Effector memory CD4-positive, alpha-beta T cell (primary cell): ENCODE data around the gene POLR2E.

Experiments used
- DNase-seq, 3 donors: peaks; one replicate each; pipeline ENCODE4 v3.0.0-alpha.2; 2020
- H3K27ac ChIP-seq: 2 replicates; pipeline ENCODE4 v1.7.0; 2013; ENCODE audit warnings: mild to moderate bottlenecking, low read length, moderate library complexity; ENCODE audit not compliant: insufficient read depth, poor library complexity, severe bottlenecking
- H3K27me3 ChIP-seq: replicated peaks from 2 replicates; pipeline ENCODE4 v1.7.0; 2013; ENCODE audit warnings: mild to moderate bottlenecking, low read length; ENCODE audit not compliant: insufficient read depth, control insufficient read depth, poor library complexity, severe bottlenecking
- H3K36me3 ChIP-seq: 2 replicates; pipeline ENCODE4 v1.7.0; 2013; ENCODE audit warnings: mild to moderate bottlenecking, low read length, moderate library complexity; ENCODE audit not compliant: control insufficient read depth, insufficient read depth
- H3K4me1 ChIP-seq: 2 replicates; pipeline ENCODE4 v1.7.0; 2013; ENCODE audit warnings: low read length, mild to moderate bottlenecking; ENCODE audit not compliant: control insufficient read depth, insufficient read depth, poor library complexity, severe bottlenecking
- H3K4me3 ChIP-seq: 2 replicates; pipeline ENCODE4 v1.7.0; 2013; ENCODE audit warnings: low read length, low read depth, mild to moderate bottlenecking; ENCODE audit not compliant: insufficient read depth, poor library complexity, severe bottlenecking
- H3K9me3 ChIP-seq: 2 replicates; pipeline ENCODE4 v1.7.0; 2013; ENCODE audit warnings: mild to moderate bottlenecking, low read length, moderate library complexity; ENCODE audit not compliant: control insufficient read depth

Gene POLR2E

GRCh38 chr19:1093811-1094553, 1.2 kb downstream of the POLR2E start:
- Histone ChIP-seq H3K27me3 (no peaks in the 10 kb centered on the region), H3K36me3 (peaks cover 26% of the 10 kb centered on the region), H3K27ac (peak overlapping the region; percentile 90), H3K4me3 (peak overlapping the region; percentile 88), H3K9me3 (no peaks in the 10 kb centered on the region), H3K4me1 (peaks cover 27% of the 10 kb centered on the region)
- DNase-seq, result no peak

GRCh38 chr19:1093330-1093729, 1.8 kb downstream of the POLR2E start:
- no peak overlapping the region for H3K27ac ChIP-seq
- no peaks in the 10 kb centered on the region for H3K27me3 ChIP-seq
- H3K36me3 ChIP-seq, result peaks cover 26% of the 10 kb centered on the region
- DNase-seq, result no peak
- no peak overlapping the region for H3K4me3 ChIP-seq
- H3K9me3 ChIP-seq, result no peaks in the 10 kb centered on the region
- H3K4me1 ChIP-seq, result peaks cover 33% of the 10 kb centered on the region

DNA sequence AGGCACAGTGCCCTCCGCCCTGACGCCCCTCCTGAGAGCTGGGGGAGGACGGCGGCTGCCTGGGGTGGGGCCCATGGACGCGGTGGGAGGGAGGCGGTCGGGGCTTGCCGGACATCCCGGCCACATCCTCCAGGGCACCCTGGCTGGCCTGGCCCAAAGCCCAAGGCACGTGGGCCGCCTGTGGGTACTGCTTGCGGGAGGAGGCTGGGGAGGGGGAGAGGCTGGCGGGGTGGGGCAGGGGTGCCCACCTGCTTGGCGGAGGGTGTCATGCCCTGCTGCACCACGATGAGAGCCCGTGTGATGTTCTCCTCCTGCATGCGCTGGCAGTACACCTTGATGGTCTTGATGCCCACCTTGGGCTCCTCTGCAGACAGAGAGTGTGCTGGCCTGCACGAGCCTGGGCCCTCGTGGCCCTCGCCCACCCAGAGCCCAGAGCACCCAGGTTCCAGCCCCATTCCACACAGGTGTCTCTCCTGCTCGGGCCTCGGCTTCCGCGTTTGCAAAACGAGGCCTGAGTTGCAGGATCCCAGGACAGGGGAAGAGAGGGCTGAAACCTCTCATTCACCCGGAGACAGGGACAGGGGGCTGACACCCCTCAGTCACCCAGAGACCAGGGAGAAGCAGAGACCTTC, 3.5 kb downstream of the POLR2E start:
- no peak for DNase-seq
- peaks cover 50% of the 10 kb centered on the region for H3K4me1 ChIP-seq
- H3K4me3 ChIP-seq, result no peak overlapping the region
- H3K36me3 ChIP-seq, result peaks cover 28% of the 10 kb centered on the region
- H3K9me3 ChIP-seq, result no peaks in the 10 kb centered on the region
- no peaks in the 10 kb centered on the region for H3K27me3 ChIP-seq
- no peak overlapping the region for H3K27ac ChIP-seq

GRCh38 chr19:1090731-1091543, 4.2 kb downstream of the POLR2E start:
- no peaks in the 10 kb centered on the region for H3K9me3 ChIP-seq
- H3K36me3 ChIP-seq, result peaks cover 35% of the 10 kb centered on the region
- no peak overlapping the region for H3K4me3 ChIP-seq
- no peak for DNase-seq
- H3K4me1 ChIP-seq, result peaks cover 48% of the 10 kb centered on the region
- no peak overlapping the region for H3K27ac ChIP-seq
- H3K27me3 ChIP-seq, result no peaks in the 10 kb centered on the region

GRCh38 chr19:1089891-1090290, 5.3 kb downstream of the POLR2E start:
- no peaks in the 10 kb centered on the region for H3K27me3 ChIP-seq
- H3K27ac ChIP-seq, result no peak overlapping the region
- H3K4me3 ChIP-seq, result no peak overlapping the region
- H3K9me3 ChIP-seq, result no peaks in the 10 kb centered on the region
- H3K36me3 ChIP-seq, result peaks cover 46% of the 10 kb centered on the region
- H3K4me1 ChIP-seq, result peaks cover 42% of the 10 kb centered on the region
- DNase-seq, result no peak

DNA sequence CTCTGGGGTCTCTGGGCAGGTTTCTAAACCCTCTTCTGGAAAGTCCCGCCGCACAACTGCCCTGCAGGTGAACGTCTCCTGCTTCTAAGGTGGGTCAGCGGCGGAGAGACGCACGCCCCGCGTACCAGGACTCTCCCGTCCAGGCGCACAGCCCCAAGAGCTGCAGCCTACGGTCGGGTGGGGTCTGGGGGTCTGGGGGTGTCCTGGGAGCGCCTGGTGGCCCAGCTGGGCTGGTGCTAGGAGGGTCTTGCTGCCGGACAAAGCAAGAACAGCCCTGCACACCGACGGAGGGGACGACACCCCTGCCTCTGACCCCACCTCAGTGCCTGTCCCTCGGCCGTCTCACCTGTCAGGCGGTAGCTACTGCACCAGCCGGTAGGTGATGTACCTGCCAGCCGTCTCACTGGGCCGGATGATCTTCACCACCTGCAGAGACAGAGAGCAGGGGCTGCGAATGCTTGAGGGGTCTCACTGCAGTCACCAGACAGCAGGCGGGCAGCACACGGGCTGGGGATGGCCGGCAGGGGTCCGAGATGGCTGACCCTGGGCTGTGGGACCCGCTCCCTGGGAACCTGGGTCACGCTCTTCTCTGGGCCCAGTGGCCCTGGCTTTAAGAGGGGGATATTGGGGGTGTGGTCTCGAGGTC, 5.9 kb downstream of the POLR2E start:
- Histone ChIP-seq H3K27ac (peak overlapping the region; percentile 73), H3K27me3 (no peaks in the 10 kb centered on the region), H3K9me3 (no peaks in the 10 kb centered on the region), H3K4me1 (peaks cover 36% of the 10 kb centered on the region), H3K36me3 (peaks cover 52% of the 10 kb centered on the region), H3K4me3 (no peak overlapping the region)
- DNase-seq, result no peak

GRCh38 chr19:1088416-1089010, 6.7 kb downstream of the POLR2E start:
- DNase-seq, result no peak
- Histone ChIP-seq H3K27me3 (no peaks in the 10 kb centered on the region), H3K4me3 (no peak overlapping the region), H3K27ac (peak overlapping the region; percentile 73), H3K36me3 (peaks cover 59% of the 10 kb centered on the region), H3K4me1 (peaks cover 34% of the 10 kb centered on the region), H3K9me3 (no peaks in the 10 kb centered on the region)

- no peaks in the 10 kb centered on the region for H3K27me3 ChIP-seq
- H3K4me3 ChIP-seq, result no peak overlapping the region
- H3K9me3 ChIP-seq, result no peaks in the 10 kb centered on the region
- peaks cover 61% of the 10 kb centered on the region for H3K36me3 ChIP-seq
- peak overlapping the region; percentile 73 for H3K27ac ChIP-seq
- peaks cover 40% of the 10 kb centered on the region for H3K4me1 ChIP-seq
- peak in 2 of 3 donors; percentile 40 to 54 for DNase-seq
These were observed 7.3 kb downstream of the POLR2E start for GRCh38 chr19:1087813-1088415.

- no peaks in the 10 kb centered on the region for H3K9me3 ChIP-seq
- no peaks in the 10 kb centered on the region for H3K27me3 ChIP-seq
- peaks cover 65% of the 10 kb centered on the region for H3K36me3 ChIP-seq
- H3K4me1 ChIP-seq, result peaks cover 50% of the 10 kb centered on the region
- H3K27ac ChIP-seq, result peak overlapping the region; percentile 73
- no peak overlapping the region for H3K4me3 ChIP-seq
- no peak for DNase-seq
These were observed 8.6 kb downstream of the POLR2E start for GRCh38 chr19:1086613-1087012.
